ENCODE data around the gene TTF2. TPM values are rescaled to one million over a fixed set of nuclear protein-coding genes. Genes with fewer than 3 reads are reported as not detected.
"Not testable (repeated sequence)": the region's sequence is repeated elsewhere in the genome, so short reads cannot be mapped to it uniquely, and the experiment has no call there.

Gene TTF2
- total RNA-seq, 2 donors from 2014 or later = 87.0 to 151 TPM

- no peak overlapping the region for H3K27ac Mint-ChIP-seq
- H3K27me3 Mint-ChIP-seq = peaks cover 18 to 24% of the 10 kb centered on the region in 2 donors
- H3K4me3 Mint-ChIP-seq = no peak overlapping the region
- DNase-seq (ENCODE audit: low spot score) (no peak), ATAC-seq (no peak)
- no peaks in the 10 kb centered on the region for H3K36me3 Mint-ChIP-seq
- H3K4me1 Mint-ChIP-seq (ENCODE audit: low read depth in 2 of 2) = no peaks in the 10 kb centered on the region
- no peaks in the 10 kb centered on the region for H3K9me3 Mint-ChIP-seq
Measured at GRCh38 chr1:117147856-117148588, 87.9 kb downstream of the TTF2 start.

DNA sequence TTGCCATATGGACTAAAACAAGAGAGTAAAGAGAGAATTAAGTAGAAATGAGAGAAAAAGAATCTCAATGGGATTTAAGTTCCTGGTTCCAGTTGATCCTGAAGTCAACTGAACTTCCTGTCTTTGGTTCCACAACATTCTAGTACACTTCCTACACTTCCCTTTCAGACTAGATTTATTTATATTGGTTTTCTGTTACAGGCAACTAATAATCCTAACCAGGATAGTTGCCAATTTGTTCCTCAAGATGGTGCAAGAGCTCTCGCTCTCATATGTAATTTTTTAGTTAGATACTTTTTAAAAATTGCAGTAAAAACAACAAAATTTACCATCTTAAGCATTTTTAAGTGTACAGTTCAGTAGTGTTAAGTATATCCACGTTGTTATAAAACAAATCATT lies 90.2 kb downstream of the TTF2 start:
- Mint-ChIP-seq H3K4me1 (ENCODE audit: low read depth in 2 of 2) (no peaks in the 10 kb centered on the region), H3K27me3 (peaks cover 18 to 24% of the 10 kb centered on the region in 2 donors), H3K9me3 (no peaks in the 10 kb centered on the region), H3K27ac (no peak overlapping the region), H3K36me3 (no peaks in the 10 kb centered on the region), H3K4me3 (no peak overlapping the region)
- no peak for ATAC-seq
- no peak for DNase-seq (ENCODE audit: low spot score)

DNA sequence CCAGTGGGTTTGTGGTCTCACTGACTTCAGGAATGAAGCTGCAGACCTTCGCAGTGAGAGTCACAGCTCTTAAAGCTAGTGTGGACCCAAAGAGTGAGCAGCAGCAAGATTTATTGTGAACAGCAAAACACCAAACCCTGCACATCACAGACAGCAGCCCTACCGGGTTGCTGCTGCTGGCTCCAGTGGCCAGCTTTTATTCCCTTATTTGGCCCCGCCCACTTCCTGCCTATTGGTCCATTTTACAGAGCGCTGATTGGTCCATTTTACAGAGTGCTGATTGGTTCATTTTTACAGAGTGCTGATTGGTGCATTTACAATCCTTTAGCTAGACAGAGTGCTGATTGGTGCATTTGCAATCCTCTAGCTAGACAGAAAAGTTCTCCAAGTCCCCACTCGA lies 91.2 kb downstream of the TTF2 start:
- H3K27me3 Mint-ChIP-seq = peaks cover 15 to 19% of the 10 kb centered on the region in 2 donors
- not testable (repeated sequence) for H3K9me3 Mint-ChIP-seq; ATAC-seq; H3K27ac Mint-ChIP-seq; DNase-seq (ENCODE audit: low spot score); H3K4me1 Mint-ChIP-seq (ENCODE audit: low read depth in 2 of 2); H3K36me3 Mint-ChIP-seq; H3K4me3 Mint-ChIP-seq

Other genes starting within 250 kb of the TTF2 start
- 1 to 10 TPM; 2.2 to 6.4 TPM for gene PTGFRN, start 150.4 kb upstream of the TTF2 start, total RNA-seq
- 1 to 10 TPM; 1.4 to 2.3 TPM for gene CD101, start 58.6 kb upstream of the TTF2 start, total RNA-seq
- gene TRIM45, start 61.4 kb downstream of the TTF2 start, total RNA-seq = 1 to 10 TPM in 1 of 2 donors, under 1 TPM in 1; 0.86 to 1.6 TPM
- gene VTCN1, start 150.6 kb downstream of the TTF2 start, total RNA-seq = not detected

All from natural killer cell treated with Interleukin-12 subunit alpha and Interleukin-12 subunit beta and Interleukin-15 and Interleukin-18, amount 100 ng/mL, for 72 hours (primary cell).